A549 (cell line): ENCODE data around the gene MEGF9. TPM values are rescaled to one million over a fixed set of nuclear protein-coding genes. Genes with fewer than 3 reads are reported as not detected.

Experiments used
- ATAC-seq, 2 experiments: fragments of 200-7000 bp in 1 of 2; fragments of >200 bp in 1 of 2; cut with Nextera tagmentation in 1 of 2; cut with Tn5 transposase in 1 of 2; 3 replicates each; pipeline versions ENCODE4 v1.8.0 to v1.9.1; 2018 to 2020; ENCODE audit warnings: mild to moderate bottlenecking in 1 of 2, moderate library complexity in 1 of 2
- CTCF ChIA-PET: fragments of 300-600 bp; sonication (Branson Sonifier 250); formaldehyde crosslinking; extraction: SDS; loops from one replicate; lab custom pipeline; 2021; ENCODE audit warnings: antibody characterized with exemption, inconsistent platforms; lab: Yijun Ruan, JAX
- POLR2A ChIA-PET: fragments of 350-600 bp; formaldehyde crosslinking; extraction: SDS; loops from one replicate; lab custom pipeline; 2021; ENCODE audit warnings: antibody characterized with exemption, inconsistent platforms; lab: Yijun Ruan, JAX
- DNase-seq, 2 experiments: peaks; one replicate each; pipeline versions ENCODE4 v3.0.0 to v3.0.0-alpha.2; 2011 to 2016; ENCODE audit warnings: low read depth in 1 of 2, low spot score in 1 of 2
- FAIRE-seq: peaks from 2 replicates; lab custom pipeline; 2011; peaks lifted over from hg19 to GRCh38; lab: Jason Lieb, UNC
- H3K27ac ChIP-seq, 2 experiments: fragments of >200 bp; sonication (Bioruptor Twin); formaldehyde crosslinking; 3 replicates each; pipeline ENCODE4 v1.5.1; 2016 to 2017
- H3K4me1 ChIP-seq: fragments of >200 bp; sonication (Bioruptor Twin); formaldehyde crosslinking; 3 replicates; pipeline ENCODE4 v1.6.1; 2016
- H3K4me2 ChIP-seq: fragments of >200 bp; sonication (Bioruptor Twin); formaldehyde crosslinking; 3 replicates; pipeline ENCODE4 v1.6.1; 2016
- H3K4me3 ChIP-seq: fragments of >200 bp; sonication (Bioruptor Twin); formaldehyde crosslinking; 3 replicates; pipeline ENCODE4 v1.5.1; 2016
- H3K9me3 ChIP-seq: fragments of >200 bp; sonication (Bioruptor Twin); formaldehyde crosslinking; 3 replicates; pipeline ENCODE4 v1.6.1; 2016
- ATOH8 ChIP-seq: fragments of 250-450 bp; sonication (Bioruptor Pico); IDR thresholded peaks from 2 replicates; pipeline ENCODE4 v1.5.0; 2020; ENCODE audit warnings: low read depth, mild to moderate bottlenecking, moderate library complexity
- CEBPB ChIP-seq, 2 experiments: fragments of >200 bp in 1 of 2; sonication (Bioruptor Twin) in 1 of 2; formaldehyde crosslinking in 1 of 2; IDR thresholded peaks; 2 replicates each; pipeline ENCODE4 v1.6.1; 2012 to 2016
- CTCF ChIP-seq: fragments of >200 bp; sonication (Bioruptor Twin); formaldehyde crosslinking; IDR thresholded peaks from 3 replicates; pipeline ENCODE4 v1.5.1; 2016
- EHMT2 ChIP-seq: fragments of 200-600 bp; sonication (generic); IDR thresholded peaks from 2 replicates; pipeline ENCODE4 v1.6.1; 2016; ENCODE audit warnings: antibody characterized with exemption, low read depth, mild to moderate bottlenecking, moderate library complexity
- FOSL2 ChIP-seq, 2 experiments: fragments of 450-650 bp in 1 of 2; fragments of >200 bp in 1 of 2; sonication (Bioruptor Twin) in 1 of 2; formaldehyde crosslinking; IDR thresholded peaks; 2 replicates each; pipeline versions ENCODE4 v1.5.0 to v1.6.1; 2016 to 2020; ENCODE audit warnings: mild to moderate bottlenecking in 1 of 2, moderate library complexity in 1 of 2
- FOXS1 ChIP-seq: fragments of 250-450 bp; sonication (Bioruptor Pico); IDR thresholded peaks from 2 replicates; pipeline ENCODE4 v1.5.0; 2020; ENCODE audit warnings: mild to moderate bottlenecking, moderate library complexity
- GATA3 ChIP-seq: IDR thresholded peaks from 2 replicates; pipeline ENCODE4 v1.6.1; 2012; ENCODE audit warnings: borderline replicate concordance
- HEYL ChIP-seq: fragments of 250-450 bp; sonication (Bioruptor Pico); IDR thresholded peaks from 2 replicates; pipeline ENCODE4 v1.8.0; 2021; ENCODE audit warnings: mild to moderate bottlenecking, moderate library complexity
- HOXB5 ChIP-seq: fragments of 250-450 bp; sonication (Bioruptor Pico); IDR thresholded peaks from 2 replicates; pipeline ENCODE4 v1.5.0; 2020; ENCODE audit warnings: mild to moderate bottlenecking, moderate library complexity
- JUNB ChIP-seq: fragments of >200 bp; sonication (Bioruptor Twin); formaldehyde crosslinking; IDR thresholded peaks from 2 replicates; pipeline ENCODE4 v1.6.1; 2016
- MAX ChIP-seq: IDR thresholded peaks from 2 replicates; pipeline ENCODE4 v1.6.1; 2012
- MYC ChIP-seq: IDR thresholded peaks from 2 replicates; pipeline ENCODE4 v1.6.1; 2012; ENCODE audit warnings: mild to moderate bottlenecking, inconsistent platforms, low read length, improper control_type of control experiment, borderline replicate concordance
- RARB ChIP-seq: fragments of 250-450 bp; sonication (Bioruptor Pico); IDR thresholded peaks from 2 replicates; pipeline ENCODE4 v1.8.0; 2021; ENCODE audit warnings: mild to moderate bottlenecking, moderate library complexity
- SMC3 ChIP-seq: fragments of >200 bp; sonication (Bioruptor Twin); formaldehyde crosslinking; IDR thresholded peaks from 3 replicates; pipeline ENCODE4 v1.6.1; 2018; ENCODE audit warnings: inconsistent platforms
- SREBF2 ChIP-seq: fragments of 450-650 bp; IDR thresholded peaks from 2 replicates; pipeline ENCODE4 v1.6.1; 2014; ENCODE audit warnings: mild to moderate bottlenecking, moderate library complexity
- TP53 ChIP-seq: fragments of 250-450 bp; sonication (Bioruptor Pico); IDR thresholded peaks from 2 replicates; pipeline ENCODE4 v1.5.0; 2021; ENCODE audit warnings: mild to moderate bottlenecking, moderate library complexity
- ZC3H11A ChIP-seq: fragments of 450-650 bp; IDR thresholded peaks from 2 replicates; pipeline ENCODE4 v1.6.1; 2014; ENCODE audit warnings: antibody characterized with exemption, mild to moderate bottlenecking
- ZSCAN20 ChIP-seq: fragments of 250-450 bp; sonication (Bioruptor Pico); IDR thresholded peaks from 2 replicates; pipeline ENCODE4 v1.8.0; 2022; ENCODE audit warnings: mild to moderate bottlenecking, moderate library complexity
- WGBS: methylation state at CpG from one replicate; pipeline ENCODE4 v1.1.6; 2017; ENCODE audit errors: missing lambda C conversion rate; 5-methylcytosine and 5-hydroxymethylcytosine counted together
- polyA plus RNA-seq, 4 experiments: library from polyadenylated mRNA; depleted of rRNA in 3 of 4; stranded (reverse); fragments of >200 nt; fragmentation: RNase III in 1 of 4; extraction: RNeasy Plus Mini Kit Qiagen cat#74134 plus additional on column Dnase treatment in 1 of 4; gene quantifications; 2 replicates in 3 of 4; 3 replicates in 1 of 4; pipeline ENCODE4 v1.2.3, GENCODE V29; 2011 to 2017

MEGF9 gene
- polyA plus RNA-seq, 2 of the 4 experiments (the other 2 are of a cell fraction), result 25.7 to 33.4 TPM

- Histone ChIP-seq H3K9me3 (no peaks in the 10 kb centered on the region), H3K4me3 (peak overlapping the region; percentile 7; the same call in 1 of the 3 replicates), H3K4me2 (peak overlapping the region; percentile 72), H3K4me1 (peaks cover 96% of the 10 kb centered on the region), H3K27ac (peak overlapping the region; percentile 81 to 89)
- CTCF ChIA-PET, result no interaction called here
- ATAC-seq, result no peak
- DNase-seq, result no peak
- FAIRE-seq, result no peak
- peak; percentile 65 to 69 for TF ChIP-seq CEBPB (IDR thresholded peaks at IDR 0.05)
- TF ChIP-seq MAX, result no peak
- 90% methylated on average over 1 of the region's 1 CpG for WGBS
- POLR2A ChIA-PET, result no interaction called here
These were observed 21.2 kb downstream of the MEGF9 start for GRCh38 chr9:120692901-120693699.

- CTCF ChIA-PET, result interaction anchor here (1.1 kb wide), 1 partner anchor 71 kb away, joined by 3 read pairs; no protein-coding TSS in a partner anchor
- ATAC-seq (no peak), DNase-seq (no peak), FAIRE-seq (no peak)
- POLR2A ChIA-PET, result no interaction called here
- Histone ChIP-seq H3K4me2 (peak overlapping the region; percentile 54), H3K4me3 (no peak overlapping the region), H3K27ac (peak overlapping the region; percentile 61 to 93; a peak in 5 of 6 replicates), H3K4me1 (peaks cover 95% of the 10 kb centered on the region), H3K9me3 (no peaks in the 10 kb centered on the region)
- no peak for TF ChIP-seq HEYL (CRISPR knock-in tag)
- no peak for TF ChIP-seq GATA3
- no peak for TF ChIP-seq ZC3H11A
- no peak for TF ChIP-seq RARB
- TF ChIP-seq CTCF, result no peak
- TF ChIP-seq MYC, result no peak
- no peak for TF ChIP-seq HOXB5
- no peak for TF ChIP-seq TP53 (CRISPR knock-in tag)
- no peak for TF ChIP-seq SREBF2
- TF ChIP-seq EHMT2, result no peak
- TF ChIP-seq FOSL2 (IDR thresholded peaks at IDR 0.05), result no peak
- no peak for TF ChIP-seq FOSL2 (CRISPR knock-in tag; IDR thresholded peaks at IDR 0.05)
- TF ChIP-seq JUNB, result no peak
- TF ChIP-seq CEBPB (IDR thresholded peaks at IDR 0.05), result no peak
- TF ChIP-seq ZSCAN20 (CRISPR knock-in tag), result no peak
- no peak for TF ChIP-seq SMC3
These were observed 23.9 kb downstream of the MEGF9 start for GRCh38 chr9:120690372-120690771.

- peaks cover 95% of the 10 kb centered on the region for H3K4me1 ChIP-seq
- peak overlapping the region; percentile 54 for H3K4me2 ChIP-seq
- no peak for ATAC-seq
- WGBS, result 21% methylated on average over 3 of the region's 3 CpGs
- peak overlapping the region; percentile 61 to 93 for H3K27ac ChIP-seq
- H3K4me3 ChIP-seq, result no peak overlapping the region
- no peak for FAIRE-seq
- H3K9me3 ChIP-seq, result no peaks in the 10 kb centered on the region
- ChIA-PET CTCF (no interaction called here), POLR2A (no interaction called here)
- TF ChIP-seq ATOH8 (CRISPR knock-in tag) (no peak), FOXS1 (CRISPR knock-in tag) (peak; percentile 34; the same call in 1 of the 2 replicates)
- no peak for DNase-seq
These were observed 24.4 kb downstream of the MEGF9 start for GRCh38 chr9:120689860-120690259.
